Upper lobe of right lung (tissue), 1 donor: Measurements from ENCODE around the gene NLRP14. TPM values are rescaled to one million over a fixed set of nuclear protein-coding genes. Genes with fewer than 3 reads are reported as not detected.

Experiments used
- ATAC-seq: fragments of 200-7000 bp; cut with Tn5 transposase; one replicate; pipeline ENCODE4 v1.9.1; 2020; ENCODE audit warnings: mild to moderate bottlenecking, moderate library complexity
- DNase-seq: peaks from one replicate; pipeline ENCODE4 v3.0.0-alpha.2; 2020
- H3K27ac ChIP-seq: fragments of 200-600 bp; one replicate; pipeline ENCODE4 v1.8.0; 2022
- H3K27me3 ChIP-seq: fragments of 200-600 bp; one replicate; pipeline ENCODE4 v1.8.0; 2022; ENCODE audit warnings: mild to moderate bottlenecking
- H3K36me3 ChIP-seq: fragments of 200-600 bp; one replicate; pipeline ENCODE4 v1.8.0; 2022
- H3K4me1 ChIP-seq: fragments of 200-600 bp; one replicate; pipeline ENCODE4 v1.8.0; 2022
- H3K4me3 ChIP-seq: fragments of 200-600 bp; one replicate; pipeline ENCODE4 v1.8.0; 2022; ENCODE audit warnings: mild to moderate bottlenecking
- H3K9me3 ChIP-seq: fragments of 200-600 bp; one replicate; pipeline ENCODE4 v1.8.0; 2022
- intact Hi-C: fragments of 100-400 bp; cut with DNase I; formaldehyde crosslinking; loops from one replicate; pipeline ENCODE4 v1.11.0; 2022
- long read RNA-seq: library from polyadenylated mRNA; unstranded; transcript quantifications from one replicate; pipeline ENCODE4 v2.0.0, GENCODE V29; 2021
- total RNA-seq: library from RNA; stranded (reverse); fragmentation: NEBNext Ultra II Directional; extraction: Animal tissue kit (Norgen Biotek cat#: 25700); gene quantifications from one replicate; pipeline ENCODE4 v1.2.1, GENCODE V29; 2021
- TF ChIP-seq, protein P1 (sequence below): fragments of 200-600 bp; IDR thresholded peaks from one replicate; pipeline ENCODE4 v1.8.0; 2022; ENCODE audit warnings: antibody characterized with exemption
- donor health status: DM: no; HTN: yes; CAD: no; lungs with severe emphysema.

NLRP14 gene, protein sequence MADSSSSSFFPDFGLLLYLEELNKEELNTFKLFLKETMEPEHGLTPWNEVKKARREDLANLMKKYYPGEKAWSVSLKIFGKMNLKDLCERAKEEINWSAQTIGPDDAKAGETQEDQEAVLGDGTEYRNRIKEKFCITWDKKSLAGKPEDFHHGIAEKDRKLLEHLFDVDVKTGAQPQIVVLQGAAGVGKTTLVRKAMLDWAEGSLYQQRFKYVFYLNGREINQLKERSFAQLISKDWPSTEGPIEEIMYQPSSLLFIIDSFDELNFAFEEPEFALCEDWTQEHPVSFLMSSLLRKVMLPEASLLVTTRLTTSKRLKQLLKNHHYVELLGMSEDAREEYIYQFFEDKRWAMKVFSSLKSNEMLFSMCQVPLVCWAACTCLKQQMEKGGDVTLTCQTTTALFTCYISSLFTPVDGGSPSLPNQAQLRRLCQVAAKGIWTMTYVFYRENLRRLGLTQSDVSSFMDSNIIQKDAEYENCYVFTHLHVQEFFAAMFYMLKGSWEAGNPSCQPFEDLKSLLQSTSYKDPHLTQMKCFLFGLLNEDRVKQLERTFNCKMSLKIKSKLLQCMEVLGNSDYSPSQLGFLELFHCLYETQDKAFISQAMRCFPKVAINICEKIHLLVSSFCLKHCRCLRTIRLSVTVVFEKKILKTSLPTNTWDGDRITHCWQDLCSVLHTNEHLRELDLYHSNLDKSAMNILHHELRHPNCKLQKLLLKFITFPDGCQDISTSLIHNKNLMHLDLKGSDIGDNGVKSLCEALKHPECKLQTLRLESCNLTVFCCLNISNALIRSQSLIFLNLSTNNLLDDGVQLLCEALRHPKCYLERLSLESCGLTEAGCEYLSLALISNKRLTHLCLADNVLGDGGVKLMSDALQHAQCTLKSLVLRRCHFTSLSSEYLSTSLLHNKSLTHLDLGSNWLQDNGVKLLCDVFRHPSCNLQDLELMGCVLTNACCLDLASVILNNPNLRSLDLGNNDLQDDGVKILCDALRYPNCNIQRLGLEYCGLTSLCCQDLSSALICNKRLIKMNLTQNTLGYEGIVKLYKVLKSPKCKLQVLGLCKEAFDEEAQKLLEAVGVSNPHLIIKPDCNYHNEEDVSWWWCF
- total RNA-seq: not detected
- long read RNA-seq: 0 reads

DNA sequence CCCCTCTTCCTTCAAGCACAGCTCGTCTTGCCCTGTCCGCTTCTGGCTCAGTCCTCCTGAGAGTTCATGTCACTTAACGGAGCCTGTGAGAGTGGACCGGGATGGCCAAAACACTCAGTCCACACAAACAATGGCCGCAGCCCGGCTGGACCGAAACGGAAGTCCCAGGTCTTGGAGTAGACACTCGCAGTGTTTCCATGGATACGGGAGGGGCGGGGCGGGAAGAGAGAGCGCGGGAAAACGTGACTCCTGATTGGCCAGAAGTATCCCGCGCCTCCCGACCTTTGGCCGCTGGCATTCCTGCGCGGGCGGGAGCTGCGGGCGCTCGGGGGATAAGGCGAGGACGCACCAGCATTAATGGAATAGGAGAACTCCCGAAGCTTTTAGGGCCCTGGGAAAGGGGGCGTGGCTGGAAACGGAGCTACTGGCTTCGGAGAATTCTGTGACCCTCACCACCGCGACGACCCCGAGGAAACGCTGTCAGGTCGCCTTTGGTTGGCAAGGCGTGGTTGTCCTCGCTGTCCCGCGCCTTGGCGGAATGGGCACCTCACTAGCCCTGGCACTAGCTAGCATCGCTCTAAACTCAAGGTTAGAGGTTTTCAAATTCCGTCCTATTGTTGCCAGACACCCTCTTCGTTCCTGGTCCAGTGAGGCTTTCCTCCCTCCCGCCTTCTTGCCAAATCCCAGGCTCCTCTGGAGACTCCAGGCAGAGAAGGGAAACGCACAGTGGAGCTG lies at the start of gene NLRP14, which contains the start of gene ZNF214:
NLRP14 (plus strand) TSS at position 297 of the 735 bp plus-strand sequence. CDS start 18,108 bp downstream, outside the sequence.
ZNF214 (minus strand) TSS at position 164 of the 735 bp plus-strand sequence. CDS start 17,511 bp downstream, outside the sequence.
- Histone ChIP-seq H3K36me3 (no peaks in the 10 kb centered on the region), H3K27me3 (no peaks in the 10 kb centered on the region), H3K4me3 (peak within 1 kb of the TSS; percentile 61), H3K9me3 (no peaks in the 10 kb centered on the region), H3K4me1 (no peaks in the 10 kb centered on the region), H3K27ac (peak within 1 kb of the TSS; percentile 83)
- intact Hi-C loops: no loop called here
- DNase-seq (peak; percentile 96), ATAC-seq (peak; percentile 99)
- TF ChIP-seq, protein P1, sequence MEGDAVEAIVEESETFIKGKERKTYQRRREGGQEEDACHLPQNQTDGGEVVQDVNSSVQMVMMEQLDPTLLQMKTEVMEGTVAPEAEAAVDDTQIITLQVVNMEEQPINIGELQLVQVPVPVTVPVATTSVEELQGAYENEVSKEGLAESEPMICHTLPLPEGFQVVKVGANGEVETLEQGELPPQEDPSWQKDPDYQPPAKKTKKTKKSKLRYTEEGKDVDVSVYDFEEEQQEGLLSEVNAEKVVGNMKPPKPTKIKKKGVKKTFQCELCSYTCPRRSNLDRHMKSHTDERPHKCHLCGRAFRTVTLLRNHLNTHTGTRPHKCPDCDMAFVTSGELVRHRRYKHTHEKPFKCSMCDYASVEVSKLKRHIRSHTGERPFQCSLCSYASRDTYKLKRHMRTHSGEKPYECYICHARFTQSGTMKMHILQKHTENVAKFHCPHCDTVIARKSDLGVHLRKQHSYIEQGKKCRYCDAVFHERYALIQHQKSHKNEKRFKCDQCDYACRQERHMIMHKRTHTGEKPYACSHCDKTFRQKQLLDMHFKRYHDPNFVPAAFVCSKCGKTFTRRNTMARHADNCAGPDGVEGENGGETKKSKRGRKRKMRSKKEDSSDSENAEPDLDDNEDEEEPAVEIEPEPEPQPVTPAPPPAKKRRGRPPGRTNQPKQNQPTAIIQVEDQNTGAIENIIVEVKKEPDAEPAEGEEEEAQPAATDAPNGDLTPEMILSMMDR: no peak

DNA sequence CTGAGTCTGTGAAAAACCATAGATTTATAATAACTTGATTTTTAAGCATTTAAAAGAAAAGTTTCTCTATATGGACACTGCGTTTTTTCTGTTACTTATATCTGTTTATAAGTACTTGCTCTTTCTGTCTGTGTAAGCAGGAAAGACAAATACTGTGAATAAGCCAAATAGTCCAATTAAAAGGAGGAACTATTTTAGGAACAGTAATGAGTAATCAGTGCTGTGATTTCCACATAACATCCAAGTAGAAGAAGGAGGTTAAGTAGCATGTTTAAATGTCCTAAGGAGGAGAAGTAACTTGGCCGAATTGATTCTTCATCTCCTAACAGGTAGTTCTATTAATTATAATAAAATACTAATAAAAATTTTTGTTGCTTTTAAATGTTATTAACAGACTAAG lies 40.9 kb upstream of the NLRP14 start:
- Histone ChIP-seq H3K4me3 (no peak overlapping the region), H3K4me1 (no peaks in the 10 kb centered on the region), H3K27ac (no peak overlapping the region), H3K36me3 (no peaks in the 10 kb centered on the region), H3K9me3 (no peaks in the 10 kb centered on the region), H3K27me3 (no peaks in the 10 kb centered on the region)
- DNase-seq (no peak), ATAC-seq (no peak)
- intact Hi-C loops: no loop called here
- TF ChIP-seq, protein P1: no peak

DNA sequence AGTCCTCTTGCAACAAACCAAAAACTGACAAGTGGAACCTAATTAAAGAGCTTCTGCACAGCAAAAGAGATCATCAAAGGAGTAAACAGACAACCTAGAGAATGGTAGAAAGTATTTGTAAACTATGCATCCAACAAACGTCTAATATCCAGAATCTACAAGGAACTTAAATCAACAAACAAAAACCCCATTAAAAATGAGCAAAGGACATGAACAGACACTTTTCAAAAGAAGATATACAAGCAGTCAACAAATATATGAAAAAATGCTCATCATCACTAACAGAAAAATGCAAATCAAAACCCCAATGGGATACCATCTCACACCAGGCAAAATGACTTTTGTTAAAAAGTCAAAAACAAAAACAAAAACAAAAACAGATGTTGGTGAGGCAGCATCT lies 33.8 kb upstream of the NLRP14 start:
- Histone ChIP-seq H3K4me3 (no peak overlapping the region), H3K27me3 (no peaks in the 10 kb centered on the region)
- TF ChIP-seq, protein P1: no peak

DNA sequence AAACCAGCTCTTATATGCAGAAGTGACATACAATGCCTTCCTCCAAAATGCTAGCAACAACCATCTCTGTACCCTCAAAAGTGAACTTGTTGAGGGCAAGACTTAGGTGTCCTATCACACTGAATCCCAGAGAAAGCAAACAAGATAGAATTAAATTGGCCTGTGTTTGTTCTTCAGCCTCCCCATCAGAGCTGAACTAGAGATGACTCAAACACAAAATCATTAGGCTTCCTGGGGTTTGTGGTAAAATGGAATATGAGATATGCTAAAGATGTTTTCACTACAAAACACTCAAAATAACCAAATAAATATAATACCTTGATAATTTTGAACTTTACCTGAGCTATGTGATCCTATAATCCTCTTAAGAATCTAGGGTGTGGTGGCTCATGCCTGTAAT lies 31.8 kb upstream of the NLRP14 start:
- Histone ChIP-seq H3K36me3 (no peaks in the 10 kb centered on the region), H3K9me3 (peaks cover 4% of the 10 kb centered on the region), H3K27me3 (no peaks in the 10 kb centered on the region), H3K4me3 (no peak overlapping the region), H3K27ac (no peak overlapping the region), H3K4me1 (no peaks in the 10 kb centered on the region)
- DNase-seq (no peak), ATAC-seq (no peak)
- TF ChIP-seq, protein P1: no peak
- intact Hi-C loops: no loop called here

More for the DNA sequence above, 33.8 kb upstream of the NLRP14 start:
- Histone ChIP-seq H3K27ac (no peak overlapping the region), H3K4me1 (no peaks in the 10 kb centered on the region), H3K9me3 (peaks cover 4% of the 10 kb centered on the region), H3K36me3 (no peaks in the 10 kb centered on the region)
- DNase-seq (no peak), ATAC-seq (no peak)
- intact Hi-C loops: no loop called here

DNA sequence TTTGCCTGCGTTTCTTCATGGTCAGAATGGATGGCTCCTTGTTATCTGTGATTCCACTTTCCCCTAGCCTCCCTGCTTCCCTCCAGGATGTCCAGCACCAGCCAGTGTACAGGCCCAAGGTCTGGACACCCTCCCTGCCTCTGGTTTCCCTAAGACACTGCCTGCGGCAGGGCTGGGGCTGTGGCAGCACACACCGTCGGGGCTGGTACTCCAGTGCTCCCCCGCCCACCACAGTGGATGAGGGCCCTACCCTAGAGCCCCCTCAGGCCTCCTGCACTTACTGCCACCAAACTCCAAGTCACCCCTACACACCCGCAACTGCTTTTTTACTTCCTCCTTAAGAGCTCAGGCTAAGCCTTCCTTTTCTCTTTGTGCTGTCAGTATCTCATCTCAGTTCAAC lies 29.1 kb upstream of the NLRP14 start:
- H3K27ac ChIP-seq: no peak overlapping the region
- H3K36me3 ChIP-seq: no peaks in the 10 kb centered on the region
- peaks cover 4% of the 10 kb centered on the region for H3K9me3 ChIP-seq
- H3K4me1 ChIP-seq: no peaks in the 10 kb centered on the region
- DNase-seq: no peak
- H3K4me3 ChIP-seq: no peak overlapping the region
- no peak for ATAC-seq
- intact Hi-C loops: no loop called here
- no peaks in the 10 kb centered on the region for H3K27me3 ChIP-seq
- TF ChIP-seq, protein P1: no peak
